HG02798 (cell line): ENCODE measurements around the gene SLC24A3.
"Not testable (repeated sequence)": the region's sequence is repeated elsewhere in the genome, so short reads cannot be mapped to it uniquely, and the experiment has no call there.

Source experiments
- ATAC-seq: cut with Tn5 transposase; IDR thresholded peaks from one replicate; pipeline ENCODE4 v1.9.1; 2021; ENCODE audit warnings: mild to moderate bottlenecking; ENCODE audit not compliant: unreplicated experiment, poor library complexity

The SLC24A3 gene

GRCh38 chr20:19746396-19746795 lies 534.0 kb downstream of the SLC24A3 start:
- no peak for ATAC-seq

GRCh38 chr20:19747903-19748302 lies 535.5 kb downstream of the SLC24A3 start:
- ATAC-seq, result no peak

- no peak for ATAC-seq
These were observed 536.2 kb downstream of the SLC24A3 start for GRCh38 chr20:19748681-19749080.

GRCh38 chr20:19749618-19750071 lies 537.2 kb downstream of the SLC24A3 start:
- ATAC-seq, result no peak

- no peak for ATAC-seq
These were observed 537.7 kb downstream of the SLC24A3 start for GRCh38 chr20:19750101-19750606.

- ATAC-seq, result no peak
These were observed 538.6 kb downstream of the SLC24A3 start for GRCh38 chr20:19750907-19751636.

GRCh38 chr20:19754201-19754600 lies 541.8 kb downstream of the SLC24A3 start:
- ATAC-seq, result not testable (repeated sequence)

GRCh38 chr20:19756761-19757486 lies 544.5 kb downstream of the SLC24A3 start:
- no peak for ATAC-seq

- no peak for ATAC-seq
These were observed 545.2 kb downstream of the SLC24A3 start for GRCh38 chr20:19757487-19758132.

GRCh38 chr20:19758133-19758500 lies 545.7 kb downstream of the SLC24A3 start, which contains the start of gene RIN2:
Gene RIN2, plus strand, starts transcription at chr20:19758258. Its CDS starts 131,344 bp downstream, at chr20:19889602.
- no peak for ATAC-seq

GRCh38 chr20:19758501-19759331 lies 546.3 kb downstream of the SLC24A3 start:
- no peak for ATAC-seq

- ATAC-seq, result no peak
These were observed 547.9 kb downstream of the SLC24A3 start for GRCh38 chr20:19760371-19760721.

GRCh38 chr20:19761326-19761725 lies 548.9 kb downstream of the SLC24A3 start:
- no peak for ATAC-seq

GRCh38 chr20:19761841-19762240 lies 549.4 kb downstream of the SLC24A3 start:
- no peak for ATAC-seq

GRCh38 chr20:19764207-19764606 lies 551.8 kb downstream of the SLC24A3 start:
- ATAC-seq, result no peak

GRCh38 chr20:19765266-19765665 lies 552.8 kb downstream of the SLC24A3 start:
- no peak for ATAC-seq

- no peak for ATAC-seq
These were observed 553.5 kb downstream of the SLC24A3 start for GRCh38 chr20:19765913-19766312.

GRCh38 chr20:19767070-19767469 lies 554.6 kb downstream of the SLC24A3 start:
- ATAC-seq, result no peak

GRCh38 chr20:19768325-19768842 lies 555.9 kb downstream of the SLC24A3 start:
- no peak for ATAC-seq

GRCh38 chr20:19769507-19769906 lies 557.1 kb downstream of the SLC24A3 start:
- no peak for ATAC-seq
